Liver (tissue), 9 donors: ENCODE measurements around the gene CD300E. TPM values are rescaled to one million over a fixed set of nuclear protein-coding genes. Genes with fewer than 3 reads are reported as not detected.
A peak's percentile ranks its signal among the peaks of the same experiment; 100 is the strongest.

Experiments
- DNase-seq: peaks from one replicate; pipeline ENCODE4 v3.0.0-alpha.2; 2017; ENCODE audit warnings: low spot score
- H3K27ac ChIP-seq, 2 donors: one replicate each; pipeline ENCODE4 v1.7.0; 2013; ENCODE audit warnings: inconsistent platforms in 2 of 2, low read length in 2 of 2, control low read depth in 1 of 2, low read depth in 1 of 2, mild to moderate bottlenecking in 1 of 2
- H3K27me3 ChIP-seq, 4 donors: one replicate each; pipeline versions ENCODE4 v1.6.1 to v1.7.0; 2013; ENCODE audit warnings: low read length in 3 of 4, inconsistent platforms in 1 of 4, mild to moderate bottlenecking in 1 of 4, moderate library complexity in 1 of 4; ENCODE audit not compliant: control insufficient read depth in 4 of 4, insufficient read depth in 4 of 4
- H3K36me3 ChIP-seq, 4 donors: one replicate each; pipeline versions ENCODE4 v1.6.1 to v1.7.0; 2013; ENCODE audit warnings: low read length in 3 of 4, mild to moderate bottlenecking in 3 of 4, low read depth in 1 of 4, moderate library complexity in 1 of 4; ENCODE audit not compliant: control insufficient read depth in 4 of 4, insufficient read depth in 3 of 4
- H3K4me1 ChIP-seq, 4 donors: one replicate each; pipeline versions ENCODE4 v1.6.1 to v1.7.0; 2013; ENCODE audit warnings: low read length in 3 of 4, mild to moderate bottlenecking in 3 of 4, moderate library complexity in 1 of 4; ENCODE audit not compliant: control insufficient read depth in 4 of 4, insufficient read depth in 4 of 4
- H3K4me3 ChIP-seq, 3 donors: one replicate each; pipeline versions ENCODE4 v1.6.1 to v1.7.0; 2013; ENCODE audit warnings: low read length in 3 of 3, control low read depth in 1 of 3, low read depth in 1 of 3, mild to moderate bottlenecking in 1 of 3
- H3K9ac ChIP-seq, 2 donors: one replicate each; pipeline ENCODE4 v1.7.0; 2013; ENCODE audit warnings: low read length in 2 of 2, mild to moderate bottlenecking in 2 of 2, moderate library complexity in 2 of 2, control low read depth in 1 of 2, low read depth in 1 of 2
- H3K9me3 ChIP-seq, 4 donors: one replicate each; pipeline versions ENCODE4 v1.6.1 to v1.7.0; 2013; ENCODE audit warnings: low read length in 3 of 4; ENCODE audit not compliant: control insufficient read depth in 4 of 4
- EGR1 ChIP-seq, 2 donors: IDR thresholded peaks; 2 replicates each; pipeline ENCODE4 v1.6.1; 2016 to 2018; ENCODE audit warnings: antibody characterized with exemption in 2 of 2, low read depth in 2 of 2
- FOXA1 ChIP-seq: IDR thresholded peaks from 2 replicates; pipeline ENCODE4 v1.6.1; 2016; ENCODE audit warnings: antibody characterized with exemption
- FOXA2 ChIP-seq: IDR thresholded peaks from 2 replicates; pipeline ENCODE4 v1.6.1; 2016; ENCODE audit warnings: antibody characterized with exemption
- HNF4A ChIP-seq, 2 donors: conservative IDR thresholded peaks; 2 replicates each; pipeline ENCODE4 v1.6.1; 2016; ENCODE audit warnings: antibody characterized with exemption in 2 of 2, mild to moderate bottlenecking in 2 of 2
- HNF4G ChIP-seq: IDR thresholded peaks from 2 replicates; pipeline ENCODE4 v1.6.1; 2016; ENCODE audit warnings: antibody characterized with exemption
- NR2F2 ChIP-seq: IDR thresholded peaks from 2 replicates; pipeline ENCODE4 v1.6.1; 2016; ENCODE audit warnings: antibody characterized with exemption
- RAD21 ChIP-seq, 2 donors: IDR thresholded peaks; 2 replicates each; pipeline ENCODE4 v1.6.1; 2016; ENCODE audit warnings: antibody characterized with exemption in 2 of 2, mild to moderate bottlenecking in 2 of 2
- REST ChIP-seq: IDR thresholded peaks from 2 replicates; pipeline ENCODE4 v1.6.1; 2016; ENCODE audit warnings: antibody characterized with exemption, mild to moderate bottlenecking
- RXRA ChIP-seq, 2 donors: IDR thresholded peaks; 2 replicates each; pipeline ENCODE4 v1.6.1; 2017 to 2018; ENCODE audit warnings: antibody characterized with exemption in 2 of 2, mild to moderate bottlenecking in 1 of 2
- SP1 ChIP-seq: IDR thresholded peaks from 2 replicates; pipeline ENCODE4 v1.6.1; 2018; ENCODE audit warnings: antibody characterized with exemption, mild to moderate bottlenecking
- TAF1 ChIP-seq: conservative IDR thresholded peaks from 2 replicates; pipeline ENCODE4 v1.6.1; 2016; ENCODE audit warnings: antibody characterized with exemption, mild to moderate bottlenecking
- YY1 ChIP-seq: IDR thresholded peaks from 2 replicates; pipeline ENCODE4 v1.6.1; 2016; ENCODE audit warnings: antibody characterized with exemption, mild to moderate bottlenecking
- ZBTB33 ChIP-seq: IDR thresholded peaks from 2 replicates; pipeline ENCODE4 v1.6.1; 2016; ENCODE audit warnings: antibody characterized with exemption
- WGBS: extraction: QIAGEN DNeasy Blood & Tissue Kit; methylation state at CpG from one replicate; pipeline ENCODE4 v1.1.7; 2013; 5-methylcytosine and 5-hydroxymethylcytosine counted together
- polyA plus RNA-seq, 2 donors: library from polyadenylated mRNA; stranded (reverse) in 1 of 2; unstranded in 1 of 2; fragments of 200-250 nt in 1 of 2; fragments of >200 nt in 1 of 2; fragmentation: Nextera tagmentation in 1 of 2; extraction: Ambion mirVana in 1 of 2; gene quantifications; one replicate each; pipeline versions ENCODE4 v1.2.1 to v1.2.3, GENCODE V29; 2013 to 2015
- total RNA-seq, 2 donors: library from RNA; depleted of rRNA; stranded (reverse); fragments of >200 nt; gene quantifications; one replicate each; pipeline ENCODE4 v1.2.3, GENCODE V29; 2014
- TF ChIP-seq, protein P1 (sequence below): fragments of 150-350 bp; IDR thresholded peaks from 2 replicates; pipeline ENCODE4 v1.5.1; 2017; ENCODE audit warnings: improper control_type of control experiment, low read depth, low read length; ENCODE audit not compliant: missing input control
- TF ChIP-seq, protein P2 (sequence below): IDR thresholded peaks from 2 replicates; pipeline ENCODE4 v1.6.1; 2016; ENCODE audit warnings: antibody characterized with exemption
- donor health status: healthy.
- donor health status: healthy.
- donor health status: healthy.
- donor health status: healthy.
- donor health status: healthy.

The CD300E gene
- total and polyA plus RNA-seq, 4 donors = 0.07 to 0.75 (median 0.34) TPM

DNA sequence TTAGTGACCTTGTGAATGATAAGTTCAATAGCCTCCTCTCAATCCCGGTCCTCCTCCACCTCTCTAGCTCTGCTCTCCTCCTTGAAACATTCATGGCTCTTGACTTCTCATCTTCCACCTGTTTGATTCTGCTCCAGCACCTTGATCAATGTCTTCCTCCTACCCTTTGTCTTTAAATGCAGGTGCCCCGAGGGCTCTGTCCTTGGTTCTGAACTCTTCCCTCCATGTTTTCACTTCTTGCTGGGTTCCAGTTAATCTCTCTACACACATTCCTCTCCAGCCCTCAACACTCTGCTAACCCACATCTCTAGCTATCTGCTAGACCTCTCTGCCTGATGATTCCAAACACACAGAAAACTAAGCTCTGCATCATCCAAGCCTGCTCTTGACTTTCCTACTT, 13.4 kb downstream of the CD300E start:
- no peaks in the 10 kb centered on the region for H3K4me1 ChIP-seq
- no peak for DNase-seq
- H3K9me3 ChIP-seq = no peaks in the 10 kb centered on the region
- TF ChIP-seq REST = peak; percentile 73
- no peak for TF ChIP-seq RAD21 (IDR thresholded peaks at IDR 0.05)
- H3K36me3 ChIP-seq = no peaks in the 10 kb centered on the region
- peaks cover 0 to 5% (median 0%) of the 10 kb centered on the region in 4 donors for H3K27me3 ChIP-seq
- 20% methylated on average over 2 of the region's 2 CpGs for WGBS
- no peak overlapping the region for H3K4me3 ChIP-seq
- H3K9ac ChIP-seq = no peak overlapping the region
- no peak overlapping the region for H3K27ac ChIP-seq

DNA sequence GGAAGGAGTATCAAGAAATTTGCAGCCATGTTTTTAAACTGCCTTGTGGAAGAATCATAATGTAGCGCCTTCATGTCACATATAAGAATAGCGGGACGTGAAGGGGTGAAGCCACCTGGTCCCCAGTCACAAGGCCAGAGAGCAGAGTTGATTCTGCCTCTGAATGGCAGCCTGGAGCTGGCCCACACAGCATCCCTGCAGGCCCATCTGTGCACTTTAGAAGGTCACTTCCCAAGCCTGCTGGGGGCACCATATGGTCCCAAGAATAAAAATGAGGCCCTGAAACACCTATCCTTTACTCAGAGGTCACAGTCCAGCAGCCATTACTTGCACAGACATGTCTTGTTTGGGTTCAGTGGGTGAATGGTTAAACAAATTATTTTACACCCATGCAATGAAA, 15.0 kb downstream of the CD300E start:
- Histone ChIP-seq H3K4me1 (no peaks in the 10 kb centered on the region), H3K4me3 (no peak overlapping the region), H3K9me3 (no peaks in the 10 kb centered on the region), H3K27me3 (peaks cover 0 to 5% (median 0%) of the 10 kb centered on the region in 4 donors), H3K9ac (no peak overlapping the region), H3K27ac (no peak overlapping the region), H3K36me3 (no peaks in the 10 kb centered on the region)
- WGBS = 93% methylated on average over 3 of the region's 3 CpGs
- TF ChIP-seq NR2F2 = no peak
- TF ChIP-seq RXRA (IDR thresholded peaks at IDR 0.05) = no peak
- no peak for TF ChIP-seq TAF1
- TF ChIP-seq FOXA2 = no peak
- TF ChIP-seq YY1 = no peak
- TF ChIP-seq RAD21 (IDR thresholded peaks at IDR 0.05) = no peak
- no peak for TF ChIP-seq EGR1 (IDR thresholded peaks at IDR 0.05; ENCODE audit: low read depth in 2 of 2)
- no peak for TF ChIP-seq SP1
- TF ChIP-seq, protein P1, sequence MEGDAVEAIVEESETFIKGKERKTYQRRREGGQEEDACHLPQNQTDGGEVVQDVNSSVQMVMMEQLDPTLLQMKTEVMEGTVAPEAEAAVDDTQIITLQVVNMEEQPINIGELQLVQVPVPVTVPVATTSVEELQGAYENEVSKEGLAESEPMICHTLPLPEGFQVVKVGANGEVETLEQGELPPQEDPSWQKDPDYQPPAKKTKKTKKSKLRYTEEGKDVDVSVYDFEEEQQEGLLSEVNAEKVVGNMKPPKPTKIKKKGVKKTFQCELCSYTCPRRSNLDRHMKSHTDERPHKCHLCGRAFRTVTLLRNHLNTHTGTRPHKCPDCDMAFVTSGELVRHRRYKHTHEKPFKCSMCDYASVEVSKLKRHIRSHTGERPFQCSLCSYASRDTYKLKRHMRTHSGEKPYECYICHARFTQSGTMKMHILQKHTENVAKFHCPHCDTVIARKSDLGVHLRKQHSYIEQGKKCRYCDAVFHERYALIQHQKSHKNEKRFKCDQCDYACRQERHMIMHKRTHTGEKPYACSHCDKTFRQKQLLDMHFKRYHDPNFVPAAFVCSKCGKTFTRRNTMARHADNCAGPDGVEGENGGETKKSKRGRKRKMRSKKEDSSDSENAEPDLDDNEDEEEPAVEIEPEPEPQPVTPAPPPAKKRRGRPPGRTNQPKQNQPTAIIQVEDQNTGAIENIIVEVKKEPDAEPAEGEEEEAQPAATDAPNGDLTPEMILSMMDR = no peak
- no peak for TF ChIP-seq HNF4G
- TF ChIP-seq ZBTB33 = no peak
- no peak for TF ChIP-seq FOXA1
- TF ChIP-seq REST = no peak
- TF ChIP-seq, protein P2, sequence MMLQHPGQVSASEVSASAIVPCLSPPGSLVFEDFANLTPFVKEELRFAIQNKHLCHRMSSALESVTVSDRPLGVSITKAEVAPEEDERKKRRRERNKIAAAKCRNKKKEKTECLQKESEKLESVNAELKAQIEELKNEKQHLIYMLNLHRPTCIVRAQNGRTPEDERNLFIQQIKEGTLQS = no peak
- TF ChIP-seq HNF4A (conservative IDR thresholded peaks at IDR 0.05) = no peak
- DNase-seq = no peak
